Activated CD8-positive, alpha-beta memory T cell treated with anti-CD3 and anti-CD28 coated beads, Interleukin-2, amount 50 U/mL, for 4 hours (primary cell): ENCODE measurements around the gene FAM219A.
"Not testable (repeated sequence)": the region's sequence is repeated elsewhere in the genome, so short reads cannot be mapped to it uniquely, and the experiment has no call there.

ENCODE experiments used
- DNase-seq: peaks from one replicate; pipeline ENCODE4 v3.0.0-alpha.2; 2020

FAM219A gene

DNA sequence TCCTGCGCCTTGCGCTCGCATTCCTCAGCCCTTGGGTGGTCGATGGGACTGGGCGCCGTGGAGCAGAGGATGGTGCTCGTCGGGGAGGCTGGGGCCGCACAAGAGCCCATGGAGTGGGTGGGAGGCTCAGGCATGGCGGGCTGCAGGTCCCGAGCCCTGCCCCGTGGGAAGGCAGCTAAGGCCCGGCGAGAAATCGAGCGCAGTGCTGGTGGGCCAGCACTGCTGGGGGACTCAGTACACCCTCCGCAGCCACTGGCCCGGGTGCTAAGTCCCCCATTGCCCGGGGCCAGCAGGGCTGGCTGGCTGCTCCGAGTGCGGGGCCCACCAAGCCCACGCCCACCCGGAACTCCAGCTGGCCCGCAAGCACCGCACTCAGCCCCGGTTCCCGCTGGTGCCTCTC, 24.4 kb upstream of the FAM219A start:
- DNase-seq = not testable (repeated sequence)

- not testable (repeated sequence) for DNase-seq
These were observed 23.2 kb upstream of the FAM219A start for GRCh38 chr9:34481620-34482019.

DNA sequence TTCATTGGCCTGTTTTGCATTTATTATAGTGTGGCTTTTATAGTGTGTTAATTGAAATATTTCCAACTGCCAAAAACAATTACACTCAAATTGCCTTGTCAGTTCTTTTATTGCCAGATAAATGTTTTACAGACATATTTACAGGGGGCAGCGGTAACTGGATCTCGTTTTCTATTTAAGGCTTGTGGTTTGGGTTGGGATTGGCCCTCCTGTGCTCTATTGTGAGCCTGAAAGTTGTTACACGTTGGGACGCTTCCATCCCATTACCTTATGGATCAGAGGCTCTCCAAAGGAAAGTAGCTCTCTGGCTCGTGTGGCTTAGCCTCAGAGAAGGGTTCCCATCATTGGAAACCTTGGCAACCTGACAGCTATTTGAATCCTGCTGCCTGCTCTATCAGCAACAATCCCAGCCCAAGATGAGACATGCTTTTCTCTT, 21.1 kb upstream of the FAM219A start:
- no peak for DNase-seq

- no peak for DNase-seq
These were observed 19.2 kb upstream of the FAM219A start for GRCh38 chr9:34477541-34477940.

DNA sequence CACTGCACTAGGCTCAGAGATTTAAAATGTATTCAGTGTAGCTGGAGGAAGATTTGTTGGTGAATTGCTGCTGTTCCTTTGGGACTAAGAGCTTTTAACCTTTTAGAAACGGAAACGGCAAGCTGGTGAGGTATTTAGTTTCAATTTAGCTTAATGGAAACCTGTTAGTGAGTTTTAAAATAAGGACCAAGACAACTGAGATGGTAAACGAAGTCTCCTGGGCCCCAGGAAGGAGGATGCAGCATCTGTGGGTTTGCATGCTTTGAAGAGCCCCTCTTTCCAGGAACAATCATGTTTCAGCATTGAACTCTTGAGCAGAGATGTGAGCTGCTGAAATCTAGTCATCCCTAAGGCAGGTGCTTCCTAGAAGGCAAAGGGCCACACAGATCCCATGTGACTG, 16.7 kb upstream of the FAM219A start:
- no peak for DNase-seq

GRCh38 chr9:34465468-34465867, 7.1 kb upstream of the FAM219A start:
- no peak for DNase-seq

DNA sequence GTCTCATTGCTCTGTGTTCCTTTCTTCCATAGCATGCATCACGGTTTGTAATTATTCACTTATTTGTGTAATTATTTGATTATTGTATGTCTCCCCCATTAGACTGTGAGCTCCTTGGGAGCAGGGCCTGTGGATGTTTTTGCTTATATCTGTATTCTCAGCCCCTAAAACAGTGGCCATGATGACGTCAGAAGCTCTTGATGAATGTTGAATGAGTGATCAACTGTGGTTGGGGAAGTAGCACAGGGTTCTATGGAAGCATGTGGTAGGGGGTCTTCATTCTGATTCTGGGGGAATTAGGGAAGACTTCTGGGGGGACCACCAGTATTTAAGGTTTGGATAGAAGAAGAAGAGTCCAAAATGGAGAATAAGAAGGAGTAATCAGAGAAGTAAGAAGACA, 6.2 kb upstream of the FAM219A start:
- no peak for DNase-seq

DNA sequence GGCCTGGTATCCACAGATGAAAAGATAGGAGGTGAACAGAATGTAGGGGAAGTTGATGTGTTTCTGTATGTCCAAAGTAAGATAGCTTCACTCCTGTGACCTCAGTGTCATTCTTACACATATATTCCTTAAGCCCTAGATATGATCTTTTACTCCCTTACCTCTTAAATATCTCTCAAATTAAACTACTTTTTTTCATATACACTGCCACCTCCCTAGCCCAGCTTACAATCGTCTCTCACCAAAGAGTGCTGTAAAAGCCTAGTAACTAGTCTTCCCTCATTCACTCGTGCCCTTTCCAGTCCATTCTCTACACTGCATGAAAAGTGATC, 5.5 kb upstream of the FAM219A start:
- DNase-seq = no peak

DNA sequence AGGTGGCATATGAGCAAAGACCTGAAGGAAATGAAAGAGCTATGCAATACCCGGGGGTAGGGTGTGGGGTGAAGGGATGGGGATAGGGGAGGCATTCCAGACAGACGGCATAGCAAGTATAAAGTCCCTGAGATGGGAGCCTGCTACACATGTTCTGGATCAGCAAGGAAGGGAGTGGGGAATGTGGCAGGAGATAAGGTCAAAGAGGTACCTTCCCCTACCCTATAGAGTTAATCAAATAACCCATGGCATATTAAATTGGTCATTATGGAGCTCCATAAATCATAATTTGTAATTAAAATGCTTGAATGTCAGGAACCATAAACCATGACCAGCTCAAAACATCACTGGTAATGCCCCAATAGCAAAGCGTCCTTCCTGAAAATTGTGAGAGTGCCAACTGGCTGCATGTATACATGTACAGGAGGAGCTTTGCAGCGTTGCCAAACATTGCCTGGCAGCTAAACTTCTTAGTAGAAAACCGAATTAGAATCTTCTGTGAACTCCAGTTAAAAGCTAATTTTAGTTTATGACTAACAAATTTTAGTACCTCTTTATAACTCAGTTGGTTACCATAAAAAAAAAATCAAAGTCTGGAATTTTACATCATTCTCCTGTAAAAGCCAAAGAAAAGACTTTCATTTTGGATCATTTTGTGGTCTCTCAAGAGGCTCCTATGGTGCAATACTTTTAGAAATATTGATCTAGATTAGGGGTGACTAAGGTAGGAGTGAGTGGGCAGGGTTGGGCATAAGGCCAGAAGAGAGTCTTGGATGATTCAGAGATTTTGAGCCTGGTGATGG, 4.9 kb upstream of the FAM219A start:
- DNase-seq = no peak

- DNase-seq = no peak
These were observed 1.6 kb upstream of the FAM219A start for GRCh38 chr9:34459941-34460340.

DNA sequence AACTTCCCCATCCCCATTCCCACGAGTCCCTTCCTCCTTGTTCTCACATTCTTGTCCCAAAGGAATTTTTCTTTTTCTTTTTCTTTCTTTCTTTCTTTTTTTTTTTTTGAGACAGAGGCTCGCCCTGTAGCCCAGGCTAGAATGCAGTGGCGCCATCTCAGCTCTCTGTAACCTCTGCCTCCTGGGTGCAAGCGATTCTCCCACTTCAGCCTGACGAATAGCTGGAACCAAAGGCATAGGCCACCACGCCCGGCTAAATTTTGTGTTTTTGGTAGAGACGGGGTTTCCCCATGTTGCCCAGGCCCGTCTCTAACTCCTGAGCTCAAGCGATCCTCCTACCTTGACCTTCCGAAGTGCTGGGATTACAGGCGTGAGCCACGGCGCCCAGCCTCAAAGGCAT, 986 bp upstream of the FAM219A start:
- no peak for DNase-seq

DNA sequence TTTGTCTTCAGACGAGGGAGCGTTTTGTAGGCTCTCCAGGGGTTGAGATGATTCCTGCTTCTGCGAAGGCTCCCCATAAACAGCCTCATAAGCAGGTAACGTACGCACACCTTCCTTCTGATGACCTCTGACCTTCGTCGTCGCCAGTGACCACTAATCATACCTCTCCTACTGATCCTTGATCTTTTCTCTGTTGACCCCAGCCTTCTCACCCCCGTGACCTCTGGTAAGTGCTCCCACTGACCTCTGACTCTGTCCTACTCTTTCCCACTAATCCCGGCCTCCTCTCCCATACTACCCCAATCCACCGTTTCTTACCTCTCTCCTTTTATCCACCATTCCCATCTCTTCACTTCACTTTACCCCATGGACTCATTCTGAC, 580 bp upstream of the FAM219A start:
- DNase-seq = no peak

DNA sequence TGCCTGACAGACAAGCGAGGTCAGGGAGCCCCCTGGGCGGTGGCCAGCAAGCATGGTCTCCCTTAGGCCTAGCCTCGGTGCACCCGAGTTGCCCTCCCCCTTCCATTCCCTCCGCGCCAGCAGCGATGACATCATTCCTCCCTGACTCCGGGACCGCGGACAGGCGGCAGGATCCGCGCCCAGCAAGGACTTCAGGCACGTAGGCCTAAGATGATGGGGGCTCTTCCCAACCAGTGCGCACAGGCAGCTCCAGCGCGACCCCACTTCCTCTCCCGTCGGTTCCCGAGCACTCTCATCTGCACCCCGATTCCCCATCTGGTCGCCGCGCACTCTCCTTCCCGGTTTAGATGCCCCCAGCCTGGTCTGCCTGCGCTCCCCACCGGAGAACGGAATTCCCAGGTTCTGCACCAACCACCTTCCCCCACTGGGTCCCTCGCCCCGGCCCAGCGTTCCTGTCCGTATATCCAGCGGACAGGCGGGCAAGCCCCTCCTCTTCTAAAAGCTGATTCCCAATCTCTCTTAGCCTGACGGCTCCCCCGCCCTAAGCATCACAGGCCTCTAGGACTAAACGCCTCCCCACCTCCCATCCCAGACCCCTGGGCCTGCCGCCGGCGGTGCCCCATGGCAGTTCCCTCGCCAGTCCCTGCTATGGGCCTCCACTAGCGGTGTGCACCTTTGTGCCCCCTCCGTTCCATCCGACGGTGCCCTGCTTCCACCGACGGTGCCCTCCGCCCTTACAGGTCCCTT, 931 bp downstream of the FAM219A start:
- peak; percentile 24 for DNase-seq

DNA sequence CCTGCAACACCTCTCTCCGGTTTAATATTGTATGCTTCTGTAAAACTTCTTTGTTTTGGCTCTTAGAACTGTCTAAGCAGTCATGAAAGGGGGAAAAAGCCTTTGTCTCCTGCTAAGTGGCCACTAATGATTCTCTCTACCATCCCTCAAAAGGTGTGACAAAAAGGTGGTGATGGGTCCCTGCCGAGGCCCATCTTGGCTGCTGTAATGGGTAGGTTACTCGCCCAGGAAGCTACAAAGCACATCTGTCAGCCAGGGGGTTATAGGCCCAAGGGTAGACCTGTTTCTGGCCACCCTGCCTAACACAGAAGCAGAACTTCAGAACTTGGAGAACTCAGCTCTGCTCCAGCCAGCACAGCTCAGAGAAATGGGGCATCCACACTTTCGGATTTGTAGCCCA, 1.6 kb downstream of the FAM219A start:
- no peak for DNase-seq

DNA sequence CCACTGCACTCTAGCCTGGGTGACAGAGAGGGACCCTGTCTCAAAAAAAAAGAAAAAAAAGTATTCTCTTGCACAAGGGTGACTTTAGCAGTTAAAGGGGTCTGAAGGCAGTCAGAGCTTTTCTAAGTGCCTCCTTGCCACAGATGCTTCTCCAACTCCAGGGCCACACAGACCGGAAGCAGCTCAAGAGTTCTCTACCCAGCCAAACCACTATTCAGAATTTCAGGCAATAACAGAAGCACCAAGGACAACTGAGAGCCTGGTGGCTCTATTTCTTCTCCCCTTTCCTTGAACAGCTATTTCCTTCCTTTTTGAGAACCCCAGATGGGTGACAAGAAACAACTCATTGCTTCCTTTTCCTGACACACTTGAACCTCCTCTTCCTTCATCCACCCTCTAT, 2.2 kb downstream of the FAM219A start:
- no peak for DNase-seq

DNA sequence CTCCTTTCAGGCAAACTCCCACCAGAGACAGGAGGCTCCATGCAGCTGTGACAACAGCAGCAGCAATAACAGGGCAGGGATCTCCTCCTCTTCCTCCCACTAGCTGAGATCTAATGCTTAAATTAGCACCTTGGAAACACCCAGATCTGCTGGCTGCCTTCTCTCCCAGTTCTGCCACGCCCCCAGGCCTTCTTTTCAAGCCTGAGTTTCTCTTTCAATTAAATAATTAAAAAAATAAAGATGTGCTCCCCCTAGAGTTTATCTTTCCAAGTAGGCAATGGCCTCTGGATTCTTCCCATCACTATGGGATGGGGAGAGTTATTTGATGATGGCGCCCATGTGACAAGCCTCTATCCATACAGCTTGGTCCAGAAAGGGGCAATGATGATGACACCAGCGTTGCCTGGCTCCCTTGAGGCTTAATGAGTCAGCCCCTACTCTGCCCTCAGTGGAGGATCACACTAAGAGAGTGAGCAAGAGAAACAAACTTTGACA, 3.8 kb downstream of the FAM219A start:
- DNase-seq = no peak

DNA sequence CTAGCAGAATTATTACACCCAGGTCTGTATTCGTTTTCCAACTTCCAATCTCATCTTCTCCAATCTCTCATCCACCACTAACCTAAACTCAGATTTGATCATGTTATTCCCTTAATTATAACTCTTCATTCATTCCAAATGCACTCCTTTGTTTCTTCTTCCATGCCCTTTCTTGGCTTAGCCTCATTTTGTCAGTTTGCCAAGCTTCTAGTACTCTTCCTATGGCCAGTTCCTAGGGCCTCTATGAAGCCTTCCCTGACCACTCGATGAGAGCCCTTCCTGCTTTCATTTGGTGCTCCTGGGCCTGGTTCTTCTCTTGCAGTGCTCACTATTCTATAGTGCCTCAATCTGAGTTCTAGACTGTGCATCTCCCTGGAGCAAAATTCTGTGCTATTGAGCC, 5.8 kb downstream of the FAM219A start:
- no peak for DNase-seq

- DNase-seq = no peak
These were observed 6.8 kb downstream of the FAM219A start for GRCh38 chr9:34451545-34451944.

- no peak for DNase-seq
These were observed 7.2 kb downstream of the FAM219A start for GRCh38 chr9:34451135-34451534.

DNA sequence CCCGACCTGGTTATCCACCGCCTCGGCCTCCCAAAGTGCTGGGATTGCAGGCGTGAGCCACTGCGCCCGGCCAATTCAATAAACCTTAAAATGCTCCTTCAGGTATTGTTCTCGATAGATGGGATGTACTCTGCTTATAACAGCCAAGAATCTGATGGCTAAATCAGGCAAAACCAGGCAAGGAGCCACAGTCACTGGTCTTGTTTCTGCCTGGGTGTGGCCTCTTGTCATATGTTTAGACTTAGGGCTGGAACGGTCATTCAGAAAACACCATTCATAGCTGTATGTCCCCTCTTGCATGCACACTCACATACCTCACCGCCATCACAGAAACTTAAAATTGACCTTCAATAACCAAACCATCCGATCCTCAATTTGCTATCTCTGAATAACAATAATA, 7.7 kb downstream of the FAM219A start:
- no peak for DNase-seq

GRCh38 chr9:34446951-34447350, 11.4 kb downstream of the FAM219A start:
- no peak for DNase-seq

DNA sequence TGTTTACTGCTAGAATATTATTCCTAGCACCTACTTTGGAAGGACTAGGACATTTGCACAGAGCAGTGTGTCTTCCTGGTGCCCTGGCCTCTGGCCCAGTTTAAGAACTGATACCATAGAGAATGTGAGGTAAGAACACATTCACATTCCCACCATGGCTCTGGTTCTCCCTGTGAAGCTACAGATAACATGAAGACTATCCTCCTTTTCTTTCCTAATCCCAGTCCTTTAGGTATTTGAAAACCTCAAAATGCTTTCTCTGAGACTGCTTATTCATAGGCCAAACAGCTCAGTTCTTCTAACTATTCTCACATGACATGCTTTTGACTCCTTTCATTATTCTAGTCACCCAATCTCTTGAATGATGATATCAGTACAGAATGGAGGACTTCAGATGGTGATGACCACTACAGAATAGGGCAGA, 11.9 kb downstream of the FAM219A start:
- DNase-seq = no peak

DNA sequence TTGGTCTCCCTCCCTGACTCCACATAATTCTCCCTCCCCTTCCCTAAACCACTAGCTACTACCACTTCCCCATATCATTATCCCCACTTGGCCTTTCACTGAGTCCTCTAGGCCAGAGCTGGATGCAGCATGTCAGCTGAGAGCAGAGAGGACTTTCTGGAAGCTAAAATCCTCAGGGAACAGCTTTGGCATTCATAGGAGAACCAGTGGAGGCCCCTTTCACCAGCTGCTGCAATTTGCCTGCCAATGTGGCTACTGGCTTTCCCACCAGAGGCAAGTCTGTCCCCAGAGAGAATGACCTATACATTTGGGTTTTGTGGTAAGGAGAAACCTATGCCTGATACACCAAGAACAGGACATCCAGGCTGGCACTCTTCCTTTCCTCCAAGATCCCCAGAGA, 14.4 kb downstream of the FAM219A start:
- DNase-seq = no peak

DNA sequence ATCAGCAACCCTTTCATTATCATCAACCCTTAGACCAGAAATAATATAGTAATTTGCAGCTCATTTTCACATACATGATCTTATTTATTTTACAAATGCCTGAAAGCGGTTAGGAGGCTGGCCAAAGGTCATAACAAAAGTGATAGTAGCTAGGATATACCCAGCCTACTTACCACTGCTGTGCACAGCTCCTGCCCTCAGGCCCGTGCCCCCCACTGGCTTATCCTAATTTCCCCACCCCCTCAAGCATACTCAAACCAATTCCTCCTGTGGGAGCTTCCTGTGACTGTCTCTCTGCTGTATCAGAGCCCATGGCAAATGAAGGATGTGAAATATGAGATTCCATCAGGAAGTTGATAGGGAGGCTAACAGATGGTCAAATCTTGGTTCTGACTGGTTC, 14.8 kb downstream of the FAM219A start:
- DNase-seq = no peak

GRCh38 chr9:34442770-34443169, 15.6 kb downstream of the FAM219A start:
- DNase-seq = no peak
